Neuronal stem cell (in vitro differentiated cells): ENCODE data around the gene STMN3.
A peak's percentile ranks its signal among the peaks of the same experiment; 100 is the strongest.

Experiments used
- DNase-seq: peaks from one replicate; pipeline ENCODE4 v3.0.0-alpha.2; 2013; ENCODE audit warnings: low spot score
- H2AFZ ChIP-seq: one replicate; pipeline ENCODE4 v1.6.1; 2013; ENCODE audit warnings: mild to moderate bottlenecking, low read length, inconsistent platforms
- H2AK5ac ChIP-seq: 2 replicates; pipeline ENCODE4 v1.6.1; 2013; ENCODE audit warnings: low read depth, mild to moderate bottlenecking, inconsistent platforms, low read length, moderate library complexity, mixed read lengths
- H2BK120ac ChIP-seq: 2 replicates; pipeline ENCODE4 v1.6.1; 2013; ENCODE audit warnings: low read depth, mild to moderate bottlenecking, inconsistent platforms, low read length, moderate library complexity, mixed read lengths
- H2BK12ac ChIP-seq: one replicate; pipeline ENCODE4 v1.6.1; 2013; ENCODE audit warnings: low read length, inconsistent platforms
- H2BK15ac ChIP-seq: 2 replicates; pipeline ENCODE4 v1.6.1; 2013; ENCODE audit warnings: mild to moderate bottlenecking, low read length, inconsistent platforms, mixed read lengths
- H2BK5ac ChIP-seq: one replicate; pipeline ENCODE4 v1.6.1; 2013; ENCODE audit warnings: inconsistent platforms, mild to moderate bottlenecking, low read length, moderate library complexity
- H3K14ac ChIP-seq: one replicate; pipeline ENCODE4 v1.6.1; 2013; ENCODE audit warnings: low read length, inconsistent platforms
- H3K18ac ChIP-seq: 2 replicates; pipeline ENCODE4 v1.6.1; 2013; ENCODE audit warnings: low read length, inconsistent platforms
- H3K23ac ChIP-seq: 2 replicates; pipeline ENCODE4 v1.6.1; 2013; ENCODE audit warnings: low read depth, mild to moderate bottlenecking, mixed read lengths, low read length, inconsistent platforms; ENCODE audit not compliant: poor library complexity
- H3K27ac ChIP-seq: replicated peaks from 3 replicates; pipeline ENCODE4 v1.5.1; 2013; ENCODE audit warnings: low read length, inconsistent platforms
- H3K27me3 ChIP-seq, 3 experiments: 2 replicates each; pipeline ENCODE4 v1.6.1; 2013; ENCODE audit warnings: low read length in 3 of 3, mild to moderate bottlenecking in 2 of 3, inconsistent platforms in 1 of 3, low read depth in 1 of 3, mixed read lengths in 1 of 3, moderate library complexity in 1 of 3; ENCODE audit not compliant: control insufficient read depth in 3 of 3, insufficient read depth in 3 of 3
- H3K36me3 ChIP-seq, 2 donors: replicated peaks in 1 of 2; 2 replicates each; pipeline ENCODE4 v1.6.1; 2013; ENCODE audit warnings: low read length in 2 of 2; ENCODE audit not compliant: control insufficient read depth in 2 of 2, insufficient read depth in 2 of 2
- H3K4ac ChIP-seq: 2 replicates; pipeline ENCODE4 v1.6.1; 2013; ENCODE audit warnings: inconsistent platforms, mild to moderate bottlenecking, low read length, moderate library complexity
- H3K4me1 ChIP-seq, 2 donors: 1 replicate in 1 of 2; 2 replicates in 1 of 2; pipeline ENCODE4 v1.6.1; 2013; ENCODE audit warnings: low read length in 2 of 2, low read depth in 1 of 2; ENCODE audit not compliant: control insufficient read depth in 2 of 2, insufficient read depth in 1 of 2
- H3K4me2 ChIP-seq: one replicate; pipeline ENCODE4 v1.6.1; 2013; ENCODE audit warnings: mild to moderate bottlenecking, low read length, inconsistent platforms; ENCODE audit not compliant: insufficient read depth, poor library complexity, severe bottlenecking
- H3K4me3 ChIP-seq, 2 donors: 2 replicates each; pipeline ENCODE4 v1.5.1; 2013; ENCODE audit warnings: low read length in 2 of 2, mild to moderate bottlenecking in 2 of 2, inconsistent platforms in 1 of 2, moderate library complexity in 1 of 2
- H3K79me1 ChIP-seq: one replicate; pipeline ENCODE4 v1.6.1; 2013; ENCODE audit warnings: low read depth, mild to moderate bottlenecking, inconsistent platforms, low read length, moderate library complexity
- H3K9ac ChIP-seq: one replicate; pipeline ENCODE4 v1.6.1; 2013; ENCODE audit warnings: mild to moderate bottlenecking, low read depth, low read length, inconsistent platforms; ENCODE audit not compliant: poor library complexity
- H3K9me3 ChIP-seq, 2 donors: replicated peaks in 1 of 2; 2 replicates each; pipeline versions ENCODE3 to v1.6.1; 2013; ENCODE audit warnings: low read length in 2 of 2, mild to moderate bottlenecking in 2 of 2, inconsistent platforms in 1 of 2, low read depth in 1 of 2, mixed read lengths in 1 of 2, moderate library complexity in 1 of 2; ENCODE audit not compliant: control insufficient read depth in 2 of 2, insufficient read depth in 1 of 2
- H4K8ac ChIP-seq: one replicate; pipeline ENCODE4 v1.6.1; 2013; ENCODE audit warnings: low read depth, mild to moderate bottlenecking, inconsistent platforms, low read length, moderate library complexity
- H4K91ac ChIP-seq: one replicate; pipeline ENCODE4 v1.6.1; 2013; ENCODE audit warnings: low read length, low read depth, mild to moderate bottlenecking, inconsistent platforms; ENCODE audit not compliant: poor library complexity
- WGBS, 2 donors: extraction: QIAGEN DNeasy Blood & Tissue Kit; methylation state at CpG; one replicate each; pipeline ENCODE4 v1.1.7; 2013; ENCODE audit warnings: missing lambda C conversion rate in 2 of 2, mixed read lengths in 1 of 2; ENCODE audit not compliant: insufficient read length in 2 of 2, insufficient replicate concordance in 1 of 2; ENCODE audit errors: extremely low coverage in 2 of 2; 5-methylcytosine and 5-hydroxymethylcytosine counted together

STMN3 gene

DNA sequence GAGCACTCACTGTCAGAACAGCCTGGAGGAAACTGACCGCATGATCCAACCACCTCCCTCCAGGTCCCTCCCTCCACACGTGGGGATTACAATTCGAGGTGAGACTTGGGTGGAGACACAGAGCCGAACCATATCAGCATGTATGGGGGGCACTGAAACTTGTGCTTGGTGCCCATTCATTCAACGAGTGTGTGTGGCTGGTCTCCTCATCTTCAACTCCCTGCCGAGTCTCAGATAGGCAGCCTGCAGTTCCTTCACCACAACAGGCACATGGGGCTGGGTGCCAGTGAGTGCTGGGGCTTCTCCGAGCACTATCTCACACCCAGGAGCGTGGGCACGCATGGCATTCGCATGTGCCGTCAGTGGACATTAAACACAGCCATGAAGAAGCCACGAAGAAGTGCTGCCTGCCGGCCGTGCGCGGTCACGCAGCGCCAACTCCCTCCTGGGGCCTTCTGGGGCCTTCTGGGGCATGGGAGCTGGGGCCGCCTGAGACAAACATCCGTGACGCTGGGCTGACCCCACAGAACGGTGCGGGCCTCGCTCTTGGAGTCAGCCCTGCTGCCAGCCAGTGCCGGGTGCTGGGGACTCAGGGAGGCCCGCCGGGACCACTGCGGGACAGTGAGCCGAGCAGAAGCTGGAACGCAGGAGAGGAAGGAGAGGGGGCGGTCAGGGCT lies 4.2 kb upstream of the STMN3 start:
- no CpG with 5 or more reads among the region's 31 CpGs for WGBS, 2 donors
- H2BK15ac ChIP-seq: peak overlapping the region; percentile 98

DNA sequence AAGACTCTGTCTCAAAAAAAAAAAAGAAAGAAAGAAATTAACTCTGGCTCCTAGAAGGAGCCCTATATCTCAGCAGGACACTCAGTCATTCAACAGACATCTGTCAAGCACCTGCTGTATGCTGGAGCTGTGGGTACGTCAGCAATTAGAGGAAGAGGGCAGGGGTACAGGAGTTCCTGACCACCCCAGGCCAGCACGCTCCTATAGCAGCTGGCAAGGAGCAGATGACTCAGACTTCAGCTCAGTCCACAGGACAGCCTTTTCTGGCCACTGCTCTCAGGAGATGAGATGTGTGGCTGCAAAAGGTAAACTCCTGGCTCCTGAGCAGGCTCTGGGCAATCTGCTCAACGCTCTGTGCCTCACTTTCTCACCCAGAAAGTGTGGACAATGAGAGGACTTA lies 3.2 kb upstream of the STMN3 start:
- Histone ChIP-seq H3K79me1 (peaks cover 1% of the 10 kb centered on the region), H3K36me3 (peaks cover 0 to 21% of the 10 kb centered on the region in 2 donors), H2BK120ac (no peak overlapping the region), H3K4me1 (peaks cover 19 to 24% of the 10 kb centered on the region in 2 donors), H3K4ac (no peak overlapping the region), H4K8ac (no peak overlapping the region), H4K91ac (no peak overlapping the region), H2BK15ac (no peak overlapping the region), H3K27me3 (peaks cover 0 to 14% (median 4%) of the 10 kb centered on the region in 3 experiments), H2BK5ac (no peak overlapping the region), H2AK5ac (no peak overlapping the region), H2BK12ac (no peak overlapping the region), H3K9ac (no peak overlapping the region), H3K4me3 (no peak overlapping the region), H2AFZ (no peak overlapping the region), H3K27ac (no peak overlapping the region), H3K23ac (no peak overlapping the region), H3K18ac (no peak overlapping the region), H3K14ac (no peak overlapping the region), H3K9me3 (no peaks in the 10 kb centered on the region), H3K4me2 (no peak overlapping the region)
- WGBS, 2 donors: no CpG with 5 or more reads among the region's 3 CpGs
- DNase-seq: no peak

More for the DNA sequence above, 4.2 kb upstream of the STMN3 start:
- peak overlapping the region; percentile 93 for H3K23ac ChIP-seq
- H4K91ac ChIP-seq: peak overlapping the region; percentile 79
- H2BK12ac ChIP-seq: peak overlapping the region; percentile 84
- H3K4ac ChIP-seq: no peak overlapping the region
- H2BK120ac ChIP-seq: peak overlapping the region; percentile 81
- H3K79me1 ChIP-seq: peaks cover 4% of the 10 kb centered on the region
- peak overlapping the region; percentile 89 for H3K18ac ChIP-seq
- peak overlapping the region; percentile 18 for H3K4me2 ChIP-seq
- no peak for DNase-seq
- H3K36me3 ChIP-seq: peaks cover 8 to 27% of the 10 kb centered on the region in 2 donors
- H2BK5ac ChIP-seq: peak overlapping the region; percentile 82
- H3K9ac ChIP-seq: peak overlapping the region; percentile 60
- H3K27me3 ChIP-seq: peaks cover 0 to 5% (median 0%) of the 10 kb centered on the region in 3 experiments
- H2AK5ac ChIP-seq: peak overlapping the region; percentile 98
- no peak overlapping the region for H3K14ac ChIP-seq
- H3K9me3 ChIP-seq: no peaks in the 10 kb centered on the region
- H3K4me1 ChIP-seq: peaks cover 12 to 21% of the 10 kb centered on the region in 2 donors
- no peak overlapping the region for H3K27ac ChIP-seq
- H4K8ac ChIP-seq: peak overlapping the region; percentile 98
- peak overlapping the region; percentile 95 for H2AFZ ChIP-seq
- H3K4me3 ChIP-seq: peak overlapping the region in 1 of 2 donors; percentile 91

DNA sequence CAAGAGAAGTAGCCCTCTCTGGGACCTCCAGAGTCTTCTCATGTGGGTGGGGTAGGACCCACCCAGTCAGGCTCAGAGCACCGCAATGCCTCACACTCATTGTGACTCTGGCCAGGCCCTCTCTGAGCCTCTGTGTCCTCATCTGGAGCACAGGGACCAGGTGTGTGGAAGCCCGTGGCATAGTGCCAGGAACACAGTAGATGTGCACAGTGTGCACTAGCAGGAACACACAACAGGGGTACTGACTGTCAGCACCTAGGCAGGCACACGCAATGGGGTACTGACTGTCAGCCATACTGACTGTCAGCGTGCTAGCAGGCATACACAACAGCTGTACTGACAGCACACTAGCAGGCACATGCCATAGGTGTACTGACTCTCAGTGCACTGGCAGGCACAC lies 2.0 kb upstream of the STMN3 start:
- Histone ChIP-seq H4K91ac (peak overlapping the region; percentile 33), H3K36me3 (peaks cover 0 to 15% of the 10 kb centered on the region in 2 donors), H2AK5ac (peak overlapping the region; percentile 81), H3K4me3 (no peak overlapping the region), H3K4me1 (peaks cover 19 to 25% of the 10 kb centered on the region in 2 donors), H4K8ac (no peak overlapping the region), H3K9me3 (no peaks in the 10 kb centered on the region), H2BK15ac (no peak overlapping the region), H3K27me3 (peaks cover 0 to 19% (median 4%) of the 10 kb centered on the region in 3 experiments), H3K14ac (peak overlapping the region; percentile 79), H2AFZ (no peak overlapping the region), H3K18ac (peak overlapping the region; percentile 55), H3K4ac (no peak overlapping the region), H3K4me2 (no peak overlapping the region), H3K23ac (peak overlapping the region; percentile 90), H2BK12ac (peak overlapping the region; percentile 75), H2BK5ac (no peak overlapping the region), H2BK120ac (no peak overlapping the region), H3K9ac (no peak overlapping the region), H3K79me1 (peaks cover 1% of the 10 kb centered on the region), H3K27ac (no peak overlapping the region)
- DNase-seq: no peak
- WGBS, 2 donors: no CpG with 5 or more reads among the region's 4 CpGs

DNA sequence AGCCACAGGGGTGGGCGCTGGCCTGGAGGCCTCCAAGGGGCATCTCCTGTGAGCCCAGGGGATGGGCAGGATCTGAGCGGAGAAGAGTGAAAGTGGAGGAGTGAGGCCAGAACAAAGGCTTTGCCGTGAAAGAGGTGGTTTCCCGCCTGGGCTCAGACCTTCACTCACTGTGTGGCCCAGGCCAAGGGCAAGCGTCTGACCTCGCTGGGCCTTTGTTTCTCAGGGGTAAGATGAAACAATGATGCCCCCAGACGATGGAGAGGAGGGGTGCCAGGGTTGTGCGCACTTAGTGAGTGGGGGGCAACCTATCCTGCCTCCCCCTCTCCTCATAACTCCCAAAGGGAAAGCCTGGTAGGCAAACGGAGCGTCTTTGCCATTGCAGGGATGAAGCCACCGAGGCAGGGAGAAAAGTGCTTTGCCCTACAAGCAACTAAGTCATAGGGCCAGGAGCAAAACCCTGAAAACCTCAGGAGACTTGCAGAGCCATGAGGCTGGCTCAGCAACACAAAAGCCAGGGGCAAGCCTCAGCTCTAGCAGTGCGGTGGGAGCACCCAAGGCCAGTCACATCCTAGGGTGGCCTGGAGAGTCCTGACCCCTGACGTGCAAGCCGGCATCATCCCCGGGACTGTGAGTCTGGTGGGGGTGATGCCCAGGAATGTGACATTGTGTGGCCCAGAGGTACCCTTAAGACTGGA lies 897 bp upstream of the STMN3 start:
- H3K14ac ChIP-seq: no peak overlapping the region
- no peak overlapping the region for H4K91ac ChIP-seq
- WGBS, 2 donors: no CpG with 5 or more reads among the region's 15 CpGs
- DNase-seq: no peak
- H3K23ac ChIP-seq: peak overlapping the region; percentile 81
- H3K9ac ChIP-seq: peak overlapping the region; percentile 61
- no peak overlapping the region for H4K8ac ChIP-seq
- H2BK15ac ChIP-seq: no peak overlapping the region
- H3K4me1 ChIP-seq: peaks cover 17 to 23% of the 10 kb centered on the region in 2 donors
- peaks cover 0 to 11% of the 10 kb centered on the region in 2 donors for H3K36me3 ChIP-seq
- no peak overlapping the region for H2BK12ac ChIP-seq
- H3K4ac ChIP-seq: no peak overlapping the region
- H2BK120ac ChIP-seq: no peak overlapping the region
- peaks cover 1% of the 10 kb centered on the region for H3K79me1 ChIP-seq
- peak overlapping the region; percentile 20 for H3K18ac ChIP-seq
- H3K4me3 ChIP-seq: peak overlapping the region; percentile 82 to 94
- peak overlapping the region; percentile 96 for H2AFZ ChIP-seq
- H2BK5ac ChIP-seq: no peak overlapping the region
- no peaks in the 10 kb centered on the region for H3K9me3 ChIP-seq
- peak overlapping the region; percentile 66 for H2AK5ac ChIP-seq
- no peak overlapping the region for H3K27ac ChIP-seq
- H3K27me3 ChIP-seq: peaks cover 0 to 19% (median 4%) of the 10 kb centered on the region in 3 experiments
- peak overlapping the region; percentile 84 for H3K4me2 ChIP-seq
